ENCODE results near the gene C6orf47. TPM values are rescaled to one million over a fixed set of nuclear protein-coding genes. Genes with fewer than 3 reads are reported as not detected.

Gene C6orf47
- total and polyA plus RNA-seq, 2 of the 8 experiments (the other 6 are each of a cell fraction or from before 2014, with no cell fraction given), result 4.7 to 14.6 TPM

DNA sequence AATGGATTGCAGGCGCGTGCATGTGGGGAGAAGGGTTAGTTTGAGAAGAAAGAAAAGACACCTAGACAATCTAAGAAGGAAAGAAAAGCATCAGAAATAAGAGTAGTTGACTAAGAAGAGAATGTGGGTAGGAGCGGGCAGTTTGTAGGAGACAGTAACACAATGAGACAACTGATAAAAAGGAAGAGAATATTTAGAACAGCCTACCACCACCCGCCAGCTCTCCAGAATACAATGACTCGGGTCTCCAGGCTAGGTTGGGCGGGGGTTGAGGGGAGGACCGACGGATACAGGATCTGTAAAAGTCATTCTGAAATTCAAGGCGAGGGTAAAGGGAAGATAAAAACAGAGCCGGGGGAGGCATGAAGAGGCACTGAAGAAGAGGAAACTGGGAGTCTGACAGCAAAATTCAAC is 41.8 kb upstream of the C6orf47 start:
- no peak overlapping the region for H2AK5ac ChIP-seq (ENCODE audit: low read depth, low read length)
- DNase-seq (ENCODE audit: low read depth in 1 of 2, low spot score in 2 of 2), result no peak
- H3K56ac ChIP-seq (replicated peaks; ENCODE audit: insufficient read length, low read depth, low read length), result peak overlapping the region; percentile 22
- H3K4me3 ChIP-seq (ENCODE audit: extremely low read depth in 1 of 4, insufficient read depth in 2 of 4, low read depth in 3 of 4, low read length in 4 of 4), result peak overlapping the region; percentile 69 to 94 (median 90)
- no peak overlapping the region; the same call in 1 of the 2 replicates for H3K18ac ChIP-seq (ENCODE audit: extremely low read depth, low read length)
- 9% methylated on average over 10 of the region's 10 CpGs; no CpG with 5 or more reads in 1 of the 2 experiments for WGBS, 2 experiments (ENCODE audit: extremely low coverage in 1 of 2, insufficient coverage in 1 of 2, insufficient read length in 1 of 2, insufficient replicate concordance in 2 of 2, low coverage in 1 of 2, low lambda C conversion rate in 2 of 2, missing lambda C conversion rate in 1 of 2)
- peak overlapping the region; percentile 65 to 85 (median 80) for H3K9ac ChIP-seq (replicated peaks in 1 of 4; ENCODE audit: extremely low read depth in 1 of 4, low read depth in 3 of 4, low read length in 3 of 4)
- H4K8ac ChIP-seq (ENCODE audit: extremely low read depth, insufficient read depth, low read length), result no peak overlapping the region
- no peak overlapping the region for H2BK120ac ChIP-seq (replicated peaks; ENCODE audit: low read depth, low read length)
- H3K23ac ChIP-seq (ENCODE audit: insufficient read length), result no peak overlapping the region
- peaks cover 0 to 4% (median under 1%) of the 10 kb centered on the region in 4 experiments; a peak in 3 of 8 replicates for H3K36me3 ChIP-seq (ENCODE audit: control insufficient read depth in 2 of 4, insufficient read depth in 4 of 4, low read length in 3 of 4)
- peak overlapping the region; percentile 39; the same call in 1 of the 2 replicates for H2BK12ac ChIP-seq (ENCODE audit: low read depth, low read length)
- peaks cover 2 to 5% (median 3%) of the 10 kb centered on the region in 4 experiments; a peak in 4 of 7 replicates for H3K4me1 ChIP-seq (replicated peaks in 1 of 4; ENCODE audit: control insufficient read depth in 3 of 4, insufficient read depth in 4 of 4, low read length in 3 of 4)
- peaks cover 0 to 7% of the 10 kb centered on the region in 2 experiments; a peak in 2 of 4 replicates for H3K79me2 ChIP-seq (ENCODE audit: control insufficient read depth in 1 of 2, insufficient read depth in 2 of 2, low read length in 2 of 2)
- H4K91ac ChIP-seq (replicated peaks; ENCODE audit: insufficient read length, low read length), result no peak overlapping the region
- H3K27ac ChIP-seq (ENCODE audit: low read depth, low read length), result peak overlapping the region; percentile 89; the same call in 1 of the 2 replicates
- no peaks in the 10 kb centered on the region for H3K27me3 ChIP-seq (replicated peaks in 1 of 4; ENCODE audit: control insufficient read depth in 3 of 4, extremely low read depth in 1 of 4, insufficient read depth in 3 of 4, low read length in 3 of 4)
- H3K79me1 ChIP-seq (ENCODE audit: low read depth, low read length), result peaks cover 6% of the 10 kb centered on the region
- peak overlapping the region; percentile 81 for H2BK5ac ChIP-seq (ENCODE audit: low read depth, low read length)
- ChIA-PET POLR2A (ENCODE audit: partially characterized antibody) (interaction anchor here (0.7 to 3.2 kb wide), 14 partner anchors 11 to 164 kb away, joined by 3 to 36 read pairs (median 3); partner anchors contain the start of genes DDAH2, GPANK1, LSM2 and LY6G5C), CTCF (ENCODE audit: partially characterized antibody) (interaction anchor here (1.1 to 1.8 kb wide), 3 partner anchors 8 to 28 kb away, joined by 3 to 5 read pairs (median 5); no protein-coding TSS in a partner anchor)
- H4K20me1 ChIP-seq (replicated peaks in 1 of 2; ENCODE audit: control insufficient read depth in 1 of 2, insufficient read depth in 2 of 2, low read length in 2 of 2), result no peaks in the 10 kb centered on the region
- H3K4me2 ChIP-seq (ENCODE audit: insufficient read depth in 1 of 2, low read depth in 2 of 2, low read length in 2 of 2), result peak overlapping the region; percentile 68 to 82
- no peak overlapping the region for H2BK15ac ChIP-seq (ENCODE audit: low read length)
- H3K23me2 ChIP-seq (ENCODE audit: low read depth, low read length), result peaks cover 8% of the 10 kb centered on the region; the same call in 1 of the 2 replicates
- no peak overlapping the region for H4K5ac ChIP-seq (ENCODE audit: insufficient read length, low read depth, low read length)
- H3K9me3 ChIP-seq (ENCODE audit: insufficient read depth in 2 of 2, low read depth in 1 of 2, low read length in 1 of 2), result no peaks in the 10 kb centered on the region
- no peak overlapping the region for H3K4ac ChIP-seq (replicated peaks; ENCODE audit: insufficient read length, low read depth, low read length)
- no peak for TF ChIP-seq GABPA (IDR thresholded peaks at IDR 0.05; ENCODE audit: borderline replicate concordance, insufficient read depth, low read length)
- TF ChIP-seq BRCA1 (IDR thresholded peaks at IDR 0.05; ENCODE audit: low read depth, low read length), result no peak
- peak overlapping the region; percentile 43; the same call in 1 of the 2 replicates for H2AFZ ChIP-seq (ENCODE audit: low read length)
- no peak for FAIRE-seq
- no peak overlapping the region for H3K14ac ChIP-seq (ENCODE audit: insufficient read length)
- H2BK20ac ChIP-seq (ENCODE audit: low read length), result no peak overlapping the region
